ENCODE data around the gene FLAD1. TPM values are rescaled to one million over a fixed set of nuclear protein-coding genes. Genes with fewer than 3 reads are reported as not detected.

Gene FLAD1
- total RNA-seq, 1 experiment from 2014 or later = 58.4 TPM

- no peak for TF ChIP-seq SP1 (IDR thresholded peaks at IDR 0.05; ENCODE audit: low read depth)
- TF ChIP-seq ZBTB33 (IDR thresholded peaks at IDR 0.05; ENCODE audit: extremely low read depth, insufficient replicate concordance, low read length) = no peak
- TF ChIP-seq SIN3A (IDR thresholded peaks at IDR 0.05; ENCODE audit: low read depth) = no peak
- no peak for TF ChIP-seq CEBPB (IDR thresholded peaks at IDR 0.05; ENCODE audit: low read depth)
- TF ChIP-seq YY1 (IDR thresholded peaks at IDR 0.05; ENCODE audit: extremely low read depth, insufficient replicate concordance, low read depth, low read length) = no peak
- no peak for TF ChIP-seq ZNF274 (IDR thresholded peaks at IDR 0.05; ENCODE audit: low read depth, low read length)
- no peak for TF ChIP-seq TCF7L2 (IDR thresholded peaks at IDR 0.05; ENCODE audit: borderline replicate concordance, extremely low read depth, insufficient read depth, insufficient read length)
- no peak for TF ChIP-seq FOSL1 (IDR thresholded peaks at IDR 0.05; ENCODE audit: low read depth)
- no peak for TF ChIP-seq MAX (IDR thresholded peaks at IDR 0.05)
- TF ChIP-seq ELF1 (IDR thresholded peaks at IDR 0.05; ENCODE audit: borderline replicate concordance, low read depth) = no peak
- TF ChIP-seq ZFX (IDR thresholded peaks at IDR 0.05) = no peak
- TF ChIP-seq CBX3 (IDR thresholded peaks at IDR 0.05; ENCODE audit: low read depth) = no peak
- TF ChIP-seq POLR2A (IDR thresholded peaks at IDR 0.05; ENCODE audit: borderline replicate concordance, extremely low read depth, insufficient read depth, insufficient read length) = no peak
- H3K27ac ChIP-seq (ENCODE audit: low read depth, low read length) = no peak overlapping the region; the same call in 1 of the 2 replicates
- DNase-seq (ENCODE audit: low read depth, low spot score) (no peak), ATAC-seq (no peak)
- H3K27me3 ChIP-seq (ENCODE audit: insufficient read depth, low read length) = no peaks in the 10 kb centered on the region
- ChIA-PET POLR2A (interaction anchor here (1.0 kb wide), 1 partner anchor 9 kb away, joined by 3 read pairs; no protein-coding TSS in a partner anchor), RAD21 (ENCODE audit: low non-redundant PET in 1 of 2, low total read pairs in 2 of 2, uncharacterized antibody in 2 of 2, unreplicated experiment in 2 of 2) (no interaction called here), CTCF (no interaction called here)
- no TSS peak for BruUV-seq (replicated peaks)
- H3K4me2 ChIP-seq (ENCODE audit: low read length) = no peak overlapping the region
- H3K4me3 ChIP-seq (replicated peaks in 1 of 2; ENCODE audit: low read depth in 1 of 2, low read length in 2 of 2) = no peak overlapping the region
- H3K79me2 ChIP-seq (ENCODE audit: insufficient read depth, low read length) = peaks cover 46% of the 10 kb centered on the region
- no peaks in the 10 kb centered on the region for H3K9me2 ChIP-seq (ENCODE audit: insufficient read depth)
- H3K9me3 ChIP-seq (ENCODE audit: control insufficient read depth in 1 of 2, insufficient read depth in 1 of 2, low read depth in 1 of 2, low read length in 2 of 2) = no peaks in the 10 kb centered on the region
- H3K36me3 ChIP-seq (ENCODE audit: control insufficient read depth in 1 of 2, insufficient read depth in 2 of 2, low read length in 2 of 2) = peaks cover 27 to 55% of the 10 kb centered on the region in 2 experiments; a peak in 3 of 4 replicates
- no peaks in the 10 kb centered on the region for H4K20me1 ChIP-seq (ENCODE audit: insufficient read depth)
- peaks cover 13 to 37% of the 10 kb centered on the region in 2 experiments for H3K4me1 ChIP-seq (ENCODE audit: control insufficient read depth in 1 of 2, insufficient read depth in 2 of 2, low read length in 2 of 2)
- intact Hi-C loops (cut with micrococcal nuclease) = loop anchor here (5.0 kb wide), 1 partner anchor 34 kb away; no protein-coding TSS in a partner anchor
- no peak overlapping the region for H2AFZ ChIP-seq (ENCODE audit: low read depth, low read length, poor library complexity, severe bottlenecking)
- no peak overlapping the region for H3K9ac ChIP-seq (ENCODE audit: low read length)
Measured at GRCh38 chr1:154963643-154964042, 19.5 kb upstream of the FLAD1 start.

Measured in HCT116 (cell line).